ENCODE results near the gene KLF13. TPM values are rescaled to one million over a fixed set of nuclear protein-coding genes. Genes with fewer than 3 reads are reported as not detected.

KLF13 gene
- total RNA-seq, 4 donors from 2014 or later, result 50.8 to 151 (median 98.7) TPM

GRCh38 chr15:31341496-31342195, 15.0 kb downstream of the KLF13 start:
- intact Hi-C loops (cut with DNase I; ENCODE audit: low total_unique reads), result no loop called here
- WGBS, 2 donors, result 74 to 82% methylated on average over 4 of the region's 4 CpGs
- TF ChIP-seq CTCF (IDR thresholded peaks at IDR 0.05) (no peak), POLR2A (IDR thresholded peaks at IDR 0.05) (no peak)
- DNase-seq (ENCODE audit: low spot score in 2 of 2), result no peak
- no peak overlapping the region for H3K4me3 ChIP-seq (ENCODE audit: low read depth, poor library complexity, severe bottlenecking)

GRCh38 chr15:31342381-31342780, 15.7 kb downstream of the KLF13 start:
- no peak overlapping the region for H3K4me3 ChIP-seq (ENCODE audit: low read depth, poor library complexity, severe bottlenecking)
- 72 to 86% methylated on average over 10 to 11 of the region's 11 CpGs for WGBS, 2 donors
- DNase-seq (ENCODE audit: low spot score in 2 of 2), result no peak
- intact Hi-C loops (cut with DNase I; ENCODE audit: low total_unique reads), result no loop called here
- no peak for TF ChIP-seq CTCF (IDR thresholded peaks at IDR 0.05)
- TF ChIP-seq POLR2A (IDR thresholded peaks at IDR 0.05), result no peak

GRCh38 chr15:31342781-31343626, 16.4 kb downstream of the KLF13 start:
- intact Hi-C loops (cut with DNase I; ENCODE audit: low total_unique reads), result no loop called here
- DNase-seq (ENCODE audit: low spot score in 2 of 2), result no peak
- TF ChIP-seq POLR2A (IDR thresholded peaks at IDR 0.05), result no peak
- no peak for TF ChIP-seq CTCF (IDR thresholded peaks at IDR 0.05)
- no peak overlapping the region for H3K4me3 ChIP-seq (ENCODE audit: low read depth, poor library complexity, severe bottlenecking)
- WGBS, 2 donors, result 70 to 73% methylated on average over 18 to 22 of the region's 22 CpGs

GRCh38 chr15:31343831-31344230, 17.2 kb downstream of the KLF13 start:
- 29 to 60% methylated on average over 4 to 5 of the region's 5 CpGs for WGBS, 2 donors
- intact Hi-C loops (cut with DNase I; ENCODE audit: low total_unique reads), result no loop called here
- no peak overlapping the region for H3K4me3 ChIP-seq (ENCODE audit: low read depth, poor library complexity, severe bottlenecking)
- no peak for DNase-seq (ENCODE audit: low spot score in 2 of 2)
- TF ChIP-seq CTCF (IDR thresholded peaks at IDR 0.05), result no peak
- no peak for TF ChIP-seq POLR2A (IDR thresholded peaks at IDR 0.05)

- intact Hi-C loops (cut with DNase I; ENCODE audit: low total_unique reads), result no loop called here
- DNase-seq (ENCODE audit: low spot score in 2 of 2), result no peak
- TF ChIP-seq POLR2A (IDR thresholded peaks at IDR 0.05) (no peak), CTCF (IDR thresholded peaks at IDR 0.05) (no peak)
- WGBS, 2 donors, result 29 to 50% methylated on average over 1 to 4 of the region's 4 CpGs
- H3K4me3 ChIP-seq (ENCODE audit: low read depth, poor library complexity, severe bottlenecking), result no peak overlapping the region
These were observed 17.6 kb downstream of the KLF13 start for GRCh38 chr15:31344266-31344665.
